PC-3 (cell line): ENCODE results near the gene C5AR1. TPM values are rescaled to one million over a fixed set of nuclear protein-coding genes. Genes with fewer than 3 reads are reported as not detected.

ENCODE experiments used
- ATAC-seq: fragments of 200-7000 bp; cut with Tn5 transposase; 2 replicates; pipeline ENCODE4 v1.9.1; 2020; ENCODE audit warnings: mild to moderate bottlenecking, moderate library complexity
- BruUV-seq: library from RNA; stranded (reverse); fragments of 400-500 nt; replicated peaks from 2 replicates; lab custom pipeline; 2021; lab: Mats Ljungman, UMichigan
- CTCF ChIA-PET: fragments of 300-600 bp; sonication (Branson Sonifier 250); formaldehyde crosslinking; loops from one replicate; lab custom pipeline; 2022; ENCODE audit warnings: antibody characterized with exemption; lab: Charles Lee
- POLR2A ChIA-PET: fragments of 300-600 bp; sonication (Branson Sonifier 250); formaldehyde crosslinking; loops from one replicate; lab custom pipeline; 2022; ENCODE audit warnings: antibody characterized with exemption; ENCODE audit not compliant: unreplicated experiment; lab: Charles Lee
- DNase-seq: peaks from one replicate; pipeline ENCODE4 v3.0.0-alpha.2; 2015
- H2AFZ ChIP-seq: fragments of 300-600 bp; sonication (generic); 2 replicates; pipeline ENCODE4 v1.6.0; 2016; ENCODE audit warnings: antibody characterized with exemption, low read length
- H3F3A ChIP-seq: fragments of 300-600 bp; sonication (generic); one replicate; pipeline ENCODE4 v1.6.0; 2017; ENCODE audit warnings: antibody characterized with exemption, low read length, control low read depth, mild to moderate bottlenecking; ENCODE audit not compliant: unreplicated experiment
- H3K27ac ChIP-seq: fragments of 300-600 bp; sonication (generic); 2 replicates; pipeline ENCODE4 v1.5.1; 2016; ENCODE audit warnings: mild to moderate bottlenecking, low read length
- H3K27me3 ChIP-seq: fragments of 300-600 bp; sonication (generic); 2 replicates; pipeline ENCODE4 v1.6.1; 2016; ENCODE audit warnings: low read length, mixed read lengths
- H3K36me3 ChIP-seq: fragments of 300-600 bp; sonication (generic); 2 replicates; pipeline ENCODE4 v1.6.1; 2016; ENCODE audit warnings: low read depth, mixed run types, low read length, mixed read lengths
- H3K4me1 ChIP-seq: fragments of 300-600 bp; sonication (generic); 2 replicates; pipeline ENCODE4 v1.5.1; 2016; ENCODE audit warnings: low read length; ENCODE audit not compliant: insufficient read depth
- H3K4me2 ChIP-seq: fragments of 300-600 bp; sonication (generic); 2 replicates; pipeline ENCODE4 v1.6.0; 2016; ENCODE audit warnings: low read length
- H3K4me3 ChIP-seq: fragments of 300-600 bp; sonication (generic); 2 replicates; pipeline ENCODE4 v1.5.1; 2016; ENCODE audit warnings: mild to moderate bottlenecking, low read length, mixed read lengths
- H3K79me2 ChIP-seq: fragments of 300-600 bp; sonication (generic); 2 replicates; pipeline ENCODE4 v1.6.1; 2017; ENCODE audit warnings: low read length, mixed read lengths
- H3K9ac ChIP-seq: fragments of 300-600 bp; sonication (generic); 2 replicates; pipeline ENCODE4 v1.6.0; 2016; ENCODE audit warnings: mild to moderate bottlenecking, low read length
- H3K9me2 ChIP-seq: fragments of 300-600 bp; sonication (generic); replicated peaks from 2 replicates; pipeline ENCODE4 v1.6.1; 2016; ENCODE audit warnings: mixed run types, low read length, mixed read lengths
- H3K9me3 ChIP-seq: fragments of 300-600 bp; sonication (generic); 2 replicates; pipeline ENCODE4 v1.6.1; 2016; ENCODE audit warnings: low read length, mixed read lengths
- H4K20me1 ChIP-seq: fragments of 300-600 bp; sonication (generic); 2 replicates; pipeline ENCODE4 v1.6.1; 2016; ENCODE audit warnings: low read length, mixed read lengths
- EZH2 ChIP-seq: fragments of 300-600 bp; sonication (generic); IDR thresholded peaks from one replicate; pipeline ENCODE4 v1.6.1; 2017; ENCODE audit warnings: antibody characterized with exemption, mild to moderate bottlenecking, low read length; ENCODE audit not compliant: unreplicated experiment
- EZH2phosphoT487 ChIP-seq: fragments of 300-600 bp; sonication (generic); IDR thresholded peaks from 2 replicates; pipeline ENCODE4 v1.6.1; 2018; ENCODE audit warnings: mild to moderate bottlenecking, antibody characterized with exemption, low read length, borderline replicate concordance
- intact Hi-C: fragments of 100-400 bp; cut with micrococcal nuclease; formaldehyde crosslinking; loops from 2 replicates; pipeline ENCODE4 v1.9.0; 2023
- total RNA-seq: library from RNA; depleted of rRNA; stranded (reverse); fragments of >200 nt; gene quantifications from 2 replicates; pipeline ENCODE4 v1.2.3, GENCODE V29; 2014
- TF ChIP-seq, protein P1 (sequence below): fragments of 300-600 bp; sonication (generic); conservative IDR thresholded peaks from 2 replicates; pipeline ENCODE4 v1.5.1; 2017; ENCODE audit warnings: antibody characterized with exemption, low read depth, mild to moderate bottlenecking, low read length

Gene C5AR1
- total RNA-seq, 1 experiment from 2014 or later, result not detected

- H3K27me3 ChIP-seq, result no peaks in the 10 kb centered on the region
- H3K9ac ChIP-seq, result no peak overlapping the region
- H3K27ac ChIP-seq, result no peak overlapping the region
- no TSS peak for BruUV-seq
- H3K9me2 ChIP-seq, result no peaks in the 10 kb centered on the region
- H2AFZ ChIP-seq, result no peak overlapping the region
- intact Hi-C loops, result no loop called here
- H3K36me3 ChIP-seq, result no peaks in the 10 kb centered on the region; the same call in 1 of the 2 replicates
- H3K4me1 ChIP-seq, result no peaks in the 10 kb centered on the region
- POLR2A ChIA-PET, result no interaction called here
- TF ChIP-seq EZH2phosphoT487 (no peak), EZH2 (no peak)
- TF ChIP-seq, protein P1, sequence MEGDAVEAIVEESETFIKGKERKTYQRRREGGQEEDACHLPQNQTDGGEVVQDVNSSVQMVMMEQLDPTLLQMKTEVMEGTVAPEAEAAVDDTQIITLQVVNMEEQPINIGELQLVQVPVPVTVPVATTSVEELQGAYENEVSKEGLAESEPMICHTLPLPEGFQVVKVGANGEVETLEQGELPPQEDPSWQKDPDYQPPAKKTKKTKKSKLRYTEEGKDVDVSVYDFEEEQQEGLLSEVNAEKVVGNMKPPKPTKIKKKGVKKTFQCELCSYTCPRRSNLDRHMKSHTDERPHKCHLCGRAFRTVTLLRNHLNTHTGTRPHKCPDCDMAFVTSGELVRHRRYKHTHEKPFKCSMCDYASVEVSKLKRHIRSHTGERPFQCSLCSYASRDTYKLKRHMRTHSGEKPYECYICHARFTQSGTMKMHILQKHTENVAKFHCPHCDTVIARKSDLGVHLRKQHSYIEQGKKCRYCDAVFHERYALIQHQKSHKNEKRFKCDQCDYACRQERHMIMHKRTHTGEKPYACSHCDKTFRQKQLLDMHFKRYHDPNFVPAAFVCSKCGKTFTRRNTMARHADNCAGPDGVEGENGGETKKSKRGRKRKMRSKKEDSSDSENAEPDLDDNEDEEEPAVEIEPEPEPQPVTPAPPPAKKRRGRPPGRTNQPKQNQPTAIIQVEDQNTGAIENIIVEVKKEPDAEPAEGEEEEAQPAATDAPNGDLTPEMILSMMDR, result no peak
- H3K9me3 ChIP-seq, result no peaks in the 10 kb centered on the region
- DNase-seq (no peak), ATAC-seq (no peak)
- no peak overlapping the region for H3K4me2 ChIP-seq
- H3K4me3 ChIP-seq, result no peak overlapping the region
- CTCF ChIA-PET, result no interaction called here
- no peaks in the 10 kb centered on the region for H3K79me2 ChIP-seq
- H4K20me1 ChIP-seq, result no peaks in the 10 kb centered on the region
- no peaks in the 10 kb centered on the region for H3F3A ChIP-seq
These were observed 45.0 kb upstream of the C5AR1 start for GRCh38 chr19:47264629-47265028.

- Histone ChIP-seq H3K27me3 (no peaks in the 10 kb centered on the region), H3F3A (no peaks in the 10 kb centered on the region), H3K4me1 (no peaks in the 10 kb centered on the region), H3K27ac (no peak overlapping the region), H3K9me2 (no peaks in the 10 kb centered on the region), H4K20me1 (no peaks in the 10 kb centered on the region), H3K79me2 (no peaks in the 10 kb centered on the region), H3K36me3 (no peaks in the 10 kb centered on the region), H3K4me3 (no peak overlapping the region), H3K4me2 (no peak overlapping the region), H2AFZ (no peak overlapping the region), H3K9ac (no peak overlapping the region), H3K9me3 (no peaks in the 10 kb centered on the region)
- DNase-seq (no peak), ATAC-seq (no peak)
- BruUV-seq, result no TSS peak
- TF ChIP-seq EZH2phosphoT487, result no peak
- no peak for TF ChIP-seq EZH2
- TF ChIP-seq, protein P1, result no peak
- intact Hi-C loops, result no loop called here
- ChIA-PET CTCF (no interaction called here), POLR2A (no interaction called here)
These were observed 43.2 kb upstream of the C5AR1 start for GRCh38 chr19:47266401-47266941.

DNA sequence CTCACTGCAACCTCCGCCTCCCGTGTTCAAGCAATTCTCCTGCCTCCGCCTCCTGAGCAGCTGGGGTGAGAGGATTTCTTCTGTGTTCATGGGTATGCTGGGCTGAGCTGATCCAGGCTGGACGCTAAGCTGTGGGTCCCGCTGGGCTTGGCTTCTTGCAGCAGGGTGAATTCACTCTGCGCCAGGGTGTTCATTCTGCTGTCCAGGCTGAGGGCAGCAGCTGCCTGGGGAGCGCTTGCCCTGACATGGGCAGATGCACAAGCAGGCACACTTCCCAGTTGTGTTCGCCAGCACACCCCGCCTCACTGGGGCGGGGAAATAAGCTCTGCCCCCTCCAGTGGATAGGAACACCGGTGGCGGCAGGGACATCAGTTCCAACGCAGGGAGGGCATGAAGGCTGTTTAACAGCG is 42.3 kb upstream of the C5AR1 start:
- H3K9me3 ChIP-seq, result no peaks in the 10 kb centered on the region
- ChIA-PET CTCF (no interaction called here), POLR2A (no interaction called here)
- no peaks in the 10 kb centered on the region for H3K9me2 ChIP-seq
- ATAC-seq (no peak), DNase-seq (no peak)
- H3K27me3 ChIP-seq, result no peaks in the 10 kb centered on the region
- H3K9ac ChIP-seq, result no peak overlapping the region
- no peak overlapping the region for H2AFZ ChIP-seq
- no peak overlapping the region for H3K4me2 ChIP-seq
- no peak overlapping the region for H3K27ac ChIP-seq
- H3K4me3 ChIP-seq, result no peak overlapping the region
- no peaks in the 10 kb centered on the region for H3K36me3 ChIP-seq
- intact Hi-C loops, result no loop called here
- no peaks in the 10 kb centered on the region for H3K4me1 ChIP-seq
- TF ChIP-seq EZH2 (no peak), EZH2phosphoT487 (no peak)
- TF ChIP-seq, protein P1, result no peak
- H3F3A ChIP-seq, result no peaks in the 10 kb centered on the region
- no peaks in the 10 kb centered on the region for H4K20me1 ChIP-seq
- no peaks in the 10 kb centered on the region for H3K79me2 ChIP-seq
- no TSS peak for BruUV-seq
